Fibroblast of the conjunctiva (primary cell): ENCODE results near the gene POLR3B.
"Not testable (repeated sequence)": the region's sequence is repeated elsewhere in the genome, so short reads cannot be mapped to it uniquely, and the experiment has no call there.

Source experiments
- DNase-seq: peaks from one replicate; pipeline ENCODE4 v3.0.0-alpha.2; 2010; ENCODE audit warnings: low read depth

The POLR3B gene

GRCh38 chr12:106357549-106358395, at the start of gene POLR3B:
Gene POLR3B, plus strand, starts transcription at chr12:106357748. Its CDS starts 132 bp downstream, at chr12:106357880.
- DNase-seq = peak; percentile 92

DNA sequence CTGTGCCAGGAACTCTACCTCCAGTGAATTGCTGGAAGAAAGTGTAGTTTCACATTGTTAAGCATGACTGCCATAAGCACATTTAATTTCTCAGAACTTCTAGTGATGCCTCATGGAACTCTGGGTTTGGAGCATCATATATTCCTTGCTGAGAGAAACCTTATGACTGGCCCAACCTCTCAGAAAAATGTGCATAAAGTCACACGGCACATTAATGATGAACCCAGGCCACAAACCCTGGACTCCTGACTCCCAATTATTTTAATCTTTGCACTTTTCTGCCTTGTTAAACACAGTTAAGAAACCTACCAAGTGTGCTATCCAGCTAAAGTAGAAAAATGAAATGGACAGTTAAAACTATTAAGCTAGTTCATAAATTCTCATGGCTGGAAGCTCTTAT, 49.4 kb upstream of the POLR3B start:
- DNase-seq = no peak

DNA sequence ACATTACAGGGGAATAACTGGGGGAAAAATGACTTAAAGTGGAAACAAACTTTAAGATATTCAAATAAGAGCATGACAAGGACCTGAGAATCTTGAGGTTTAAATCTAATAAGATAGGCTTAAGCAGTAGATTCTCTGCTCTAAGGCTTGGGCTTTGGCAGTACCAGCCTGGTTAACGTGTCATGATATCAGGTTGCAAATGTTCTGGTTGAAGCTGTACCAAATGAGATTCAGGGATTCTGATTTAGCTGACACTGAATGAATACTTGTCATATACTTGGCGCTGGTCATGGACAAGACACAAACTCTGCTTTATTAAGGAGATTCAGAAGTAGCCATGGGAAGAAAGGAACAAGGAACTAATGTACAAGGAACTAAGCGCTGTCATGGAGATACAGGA, 48.9 kb upstream of the POLR3B start:
- DNase-seq = no peak

DNA sequence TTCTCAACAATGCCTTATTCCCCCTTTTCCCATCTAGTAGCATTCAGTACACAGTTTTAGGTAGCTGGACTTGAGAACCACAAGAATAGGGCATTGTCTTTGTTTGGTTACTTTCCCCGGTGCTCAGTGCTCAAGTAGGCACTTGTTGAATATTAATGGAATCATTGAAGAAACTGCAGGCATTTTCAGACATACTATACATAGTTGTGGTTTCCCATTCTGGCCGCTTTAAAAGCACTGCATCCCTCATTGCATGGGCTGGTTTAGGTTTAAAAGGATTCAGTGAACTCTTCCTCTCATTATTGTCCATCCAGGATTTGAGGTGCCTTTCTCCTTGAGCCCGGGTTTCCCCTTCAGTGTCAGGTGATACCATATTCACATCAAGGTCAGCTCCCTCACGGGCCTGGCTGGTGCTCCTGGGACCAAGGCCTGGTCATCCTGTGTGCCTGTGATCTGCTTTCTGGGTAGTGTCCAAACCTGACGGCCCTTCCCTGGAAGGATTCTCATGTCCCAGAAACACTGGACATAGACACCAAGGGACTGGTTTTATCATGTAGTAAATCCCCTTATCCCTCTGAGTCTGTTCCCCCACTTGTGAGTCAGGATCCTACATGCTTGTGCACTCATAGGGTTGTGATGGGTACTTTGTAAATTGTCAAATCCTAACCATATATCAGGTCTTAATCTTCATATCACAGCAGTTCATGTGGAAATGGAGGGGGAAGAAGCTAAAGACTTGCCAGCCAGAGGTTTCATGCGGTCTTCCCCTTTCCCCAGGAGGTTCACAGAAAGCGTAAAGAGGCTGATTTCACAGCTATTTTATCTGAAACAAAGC, 47.7 kb upstream of the POLR3B start:
- no peak for DNase-seq

DNA sequence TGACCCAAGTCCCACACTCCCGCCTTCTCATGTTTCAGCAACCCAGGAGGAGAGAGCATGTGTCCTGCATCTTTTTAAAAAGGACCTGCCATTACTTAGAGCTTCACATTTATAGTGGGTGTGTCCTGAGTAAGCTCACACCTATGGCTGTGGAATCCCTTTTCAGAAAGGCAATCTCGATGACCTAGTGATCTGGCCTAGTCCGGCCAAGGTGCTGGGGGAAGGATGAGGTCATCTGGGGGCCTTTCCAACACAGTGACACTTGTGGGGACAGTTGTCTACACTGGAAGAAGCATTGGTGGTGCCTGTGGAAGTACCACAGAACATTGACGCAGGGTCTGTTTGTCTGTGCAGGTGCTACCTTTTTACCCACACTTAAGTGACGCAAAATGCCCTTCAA, 46.9 kb upstream of the POLR3B start:
- no peak for DNase-seq

- no peak for DNase-seq
These were observed 46.4 kb upstream of the POLR3B start for GRCh38 chr12:106311139-106311538.

DNA sequence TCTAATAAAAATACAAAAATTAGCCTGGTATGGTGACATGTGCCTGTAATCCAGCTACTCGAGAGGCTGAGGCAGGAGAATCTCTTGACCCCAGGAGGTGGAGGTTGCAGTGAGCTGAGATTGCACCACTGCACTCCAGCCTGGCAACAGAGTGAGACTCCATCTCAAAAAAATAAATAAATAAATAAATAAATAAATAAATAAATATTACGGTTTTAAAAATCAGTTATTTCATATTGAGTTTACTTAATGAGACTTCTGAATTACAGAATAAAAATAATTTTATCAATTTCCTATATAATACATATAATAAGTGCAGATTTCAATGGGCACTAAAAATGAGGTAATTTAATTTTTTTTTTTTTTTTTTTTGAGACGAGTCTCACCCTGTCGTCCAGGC, 44.1 kb upstream of the POLR3B start:
- not testable (repeated sequence) for DNase-seq

DNA sequence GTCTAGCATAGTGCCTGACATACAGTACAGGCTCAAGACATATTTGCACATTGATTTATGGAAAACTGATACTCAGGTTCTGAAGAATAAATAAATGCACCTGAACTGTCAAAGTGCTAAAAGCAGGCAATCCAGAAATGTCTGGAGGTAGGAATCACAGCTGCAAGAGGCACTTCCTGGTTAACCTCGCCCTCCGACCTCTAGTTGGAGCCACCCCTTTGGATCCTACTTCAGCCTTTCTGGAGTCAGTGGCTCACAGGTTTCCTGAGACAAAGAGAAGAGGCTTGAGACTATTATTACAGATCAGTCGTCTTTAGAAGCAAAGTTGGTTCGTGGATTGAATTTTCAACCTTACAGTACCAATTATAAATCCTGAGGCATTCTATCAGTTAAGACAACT, 42.0 kb upstream of the POLR3B start:
- DNase-seq = no peak

DNA sequence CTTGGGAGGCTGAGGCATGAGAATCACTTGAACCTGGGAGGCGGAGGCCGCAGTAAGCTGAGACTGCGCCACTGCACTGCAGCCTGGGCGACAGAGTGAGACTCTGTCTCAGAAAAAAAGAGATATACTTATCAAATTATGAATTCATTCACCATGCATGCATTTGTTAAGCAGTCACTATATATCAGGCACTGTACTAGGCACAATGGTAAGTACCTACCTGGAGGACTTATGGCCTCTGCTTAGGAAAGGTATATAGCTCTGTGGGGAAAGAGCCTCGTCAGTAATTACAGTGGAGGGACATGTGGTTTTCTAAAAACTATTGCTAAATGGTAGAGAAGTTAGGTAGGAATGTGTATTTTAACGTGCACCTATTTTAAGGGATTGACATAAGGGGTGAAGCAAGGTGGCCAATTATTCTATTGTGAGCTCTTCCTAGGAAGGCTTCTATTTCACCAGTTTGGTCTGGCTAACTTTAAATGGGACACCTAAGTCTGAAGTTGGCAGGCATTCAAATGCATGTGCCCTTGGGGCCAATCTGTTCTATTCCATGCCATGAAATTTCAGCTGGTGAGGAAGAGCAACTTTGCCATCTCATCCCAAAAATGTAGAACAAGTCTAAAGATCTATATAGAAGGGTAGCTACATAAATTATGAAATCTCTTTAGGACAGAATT, 40.0 kb upstream of the POLR3B start:
- DNase-seq = no peak

DNA sequence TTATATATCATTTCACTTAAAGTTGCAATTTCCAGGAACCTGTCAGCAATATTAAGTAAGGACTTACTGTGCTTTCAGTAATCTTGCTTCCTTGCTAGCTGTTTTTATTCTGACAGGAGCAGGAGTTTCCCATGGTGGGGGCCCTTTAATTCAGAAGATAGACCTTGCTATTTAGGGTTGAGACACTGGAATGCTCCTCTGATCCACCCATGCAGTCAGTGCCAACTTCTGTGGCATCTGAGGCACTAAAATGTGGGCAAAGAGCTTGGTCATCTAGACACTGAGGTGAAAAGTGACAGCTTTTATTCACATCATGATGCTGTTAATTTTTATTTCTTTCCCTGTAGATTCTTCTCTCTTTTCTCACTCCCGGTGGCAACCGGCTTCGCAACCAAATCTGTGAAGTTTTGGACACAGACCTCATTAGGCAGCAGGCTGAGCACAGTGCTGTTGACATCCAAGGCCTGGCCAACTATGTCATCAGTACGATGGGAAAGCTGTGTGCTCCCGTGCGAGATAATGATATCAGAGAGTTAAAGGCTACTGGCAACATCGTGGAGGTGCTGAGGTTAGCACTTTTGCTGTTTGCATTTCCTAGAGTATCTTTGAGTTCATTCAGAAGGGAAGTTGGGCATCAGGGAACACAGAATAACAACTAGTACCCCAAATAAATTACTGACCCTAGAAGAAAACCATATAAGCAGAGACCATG, 36.3 kb upstream of the POLR3B start:
- no peak for DNase-seq

DNA sequence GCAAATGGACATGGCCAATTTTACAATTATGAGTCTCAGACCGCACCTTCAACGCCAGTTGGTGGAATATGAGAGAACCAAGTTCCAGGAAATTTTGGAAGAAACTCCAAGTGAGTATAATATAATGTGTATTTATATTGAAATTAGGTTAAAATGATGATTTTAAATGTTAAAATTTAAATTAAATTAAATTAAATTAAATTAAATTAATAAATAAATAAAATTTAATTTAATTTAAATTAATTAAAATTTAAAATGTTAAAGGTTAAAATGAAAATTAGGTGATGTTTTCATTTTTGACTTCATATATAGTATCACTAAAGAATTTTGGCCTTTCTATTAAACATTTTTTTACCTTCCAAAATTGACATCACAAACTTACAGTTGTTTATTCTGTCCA, 34.0 kb upstream of the POLR3B start:
- DNase-seq = no peak

GRCh38 chr12:106327309-106327869, 30.2 kb upstream of the POLR3B start:
- DNase-seq = no peak

- DNase-seq = no peak
These were observed 28.8 kb upstream of the POLR3B start for GRCh38 chr12:106328735-106329134.

GRCh38 chr12:106329231-106329982, 28.1 kb upstream of the POLR3B start:
- DNase-seq = no peak

GRCh38 chr12:106331599-106331998, 25.9 kb upstream of the POLR3B start:
- DNase-seq = no peak

DNA sequence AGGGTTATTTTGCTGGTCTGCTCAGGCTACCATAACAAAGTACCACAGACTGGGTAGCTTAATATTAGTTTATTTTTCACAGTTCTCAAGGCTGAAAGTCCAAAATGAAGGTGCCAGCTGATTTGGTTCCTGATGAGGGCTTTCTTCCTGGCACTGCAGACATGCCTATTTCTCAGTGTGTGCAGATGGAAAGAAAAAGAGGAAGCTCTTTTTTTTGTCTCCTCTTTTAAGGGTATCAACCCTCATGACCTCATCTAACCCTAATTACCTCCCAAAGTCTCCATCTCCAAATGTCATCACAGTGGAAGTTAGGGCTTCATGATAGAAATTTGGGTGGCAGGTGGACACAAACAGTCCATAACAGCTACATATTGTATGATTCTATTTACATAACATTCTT, 25.0 kb upstream of the POLR3B start:
- no peak for DNase-seq

DNA sequence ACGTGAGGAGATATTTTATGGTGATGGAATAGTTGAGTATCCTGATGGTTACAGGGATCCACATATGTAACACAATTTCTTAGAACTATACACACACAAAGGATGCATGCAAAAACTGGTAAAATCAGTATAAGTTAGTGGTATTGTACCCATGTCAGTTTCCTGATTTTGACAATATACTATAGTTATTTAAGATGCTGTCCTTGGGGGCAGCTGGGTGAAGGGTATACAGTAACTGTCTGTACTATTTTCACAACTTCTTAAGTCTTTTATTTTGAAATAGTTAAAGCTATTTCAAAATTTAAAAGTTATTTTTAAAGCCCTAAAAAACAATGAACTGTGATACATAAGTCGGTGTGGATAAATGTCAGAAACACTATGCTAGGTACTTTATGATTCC, 24.5 kb upstream of the POLR3B start:
- no peak for DNase-seq

DNA sequence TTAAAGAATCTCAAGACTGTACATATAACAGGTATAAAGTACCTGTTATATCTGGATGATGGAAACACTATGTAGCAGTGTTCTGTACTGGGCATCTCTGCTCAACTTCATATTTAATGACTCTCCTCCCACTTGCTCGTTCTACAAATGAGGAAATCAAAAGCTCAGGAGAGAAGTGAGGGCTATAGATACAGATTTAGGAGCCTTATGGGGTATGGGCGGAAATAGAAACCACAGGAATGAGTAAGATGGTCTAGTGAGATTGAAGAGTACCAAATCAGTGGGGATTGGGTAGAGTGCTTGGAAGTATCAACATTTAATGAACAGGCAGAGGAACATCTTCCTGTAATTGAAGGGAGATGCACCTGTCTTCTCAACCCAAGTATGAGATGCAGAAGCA, 23.8 kb upstream of the POLR3B start:
- no peak for DNase-seq

GRCh38 chr12:106341086-106341877, 16.3 kb upstream of the POLR3B start:
- no peak for DNase-seq
